Activated T-cell treated with anti-CD3 and anti-CD28 coated beads, Interleukin-2, amount 50 U/mL, for 48 hours (primary cell): ENCODE data around the gene MYO18B.

Experiments
- DNase-seq, 2 experiments: peaks; one replicate each; pipeline ENCODE4 v3.0.0-alpha.2; 2020

MYO18B gene

GRCh38 chr22:25780673-25781072, 38.7 kb downstream of the MYO18B start:
- DNase-seq: no peak

GRCh38 chr22:25781801-25782200, 39.8 kb downstream of the MYO18B start:
- no peak for DNase-seq

- no peak for DNase-seq
Measured at GRCh38 chr22:25782831-25783230, 40.8 kb downstream of the MYO18B start.

GRCh38 chr22:25783856-25784255, 41.9 kb downstream of the MYO18B start:
- DNase-seq: no peak

GRCh38 chr22:25786165-25786564, 44.2 kb downstream of the MYO18B start:
- DNase-seq: no peak

- no peak for DNase-seq
Measured at GRCh38 chr22:25791556-25791955, 49.6 kb downstream of the MYO18B start.

GRCh38 chr22:25795478-25795877, 53.5 kb downstream of the MYO18B start:
- no peak for DNase-seq

- no peak for DNase-seq
Measured at GRCh38 chr22:25797498-25798290, 55.7 kb downstream of the MYO18B start.

GRCh38 chr22:25800766-25801165, 58.8 kb downstream of the MYO18B start:
- DNase-seq: no peak

GRCh38 chr22:25802018-25802417, 60.0 kb downstream of the MYO18B start:
- no peak for DNase-seq

GRCh38 chr22:25804676-25805075, 62.7 kb downstream of the MYO18B start:
- no peak for DNase-seq

GRCh38 chr22:25806579-25806978, 64.6 kb downstream of the MYO18B start:
- DNase-seq: no peak

- DNase-seq: no peak
Measured at GRCh38 chr22:25814685-25815084, 72.7 kb downstream of the MYO18B start.

GRCh38 chr22:25815561-25815960, 73.6 kb downstream of the MYO18B start:
- no peak for DNase-seq

GRCh38 chr22:25816522-25817059, 74.6 kb downstream of the MYO18B start:
- no peak for DNase-seq

GRCh38 chr22:25817092-25817943, 75.3 kb downstream of the MYO18B start:
- DNase-seq: no peak

GRCh38 chr22:25818541-25818940, 76.6 kb downstream of the MYO18B start:
- no peak for DNase-seq

GRCh38 chr22:25822344-25822743, 80.4 kb downstream of the MYO18B start:
- no peak for DNase-seq

GRCh38 chr22:25823276-25823675, 81.3 kb downstream of the MYO18B start:
- DNase-seq: no peak

- DNase-seq: no peak
Measured at GRCh38 chr22:25824828-25825423, 82.9 kb downstream of the MYO18B start.

- no peak for DNase-seq
Measured at GRCh38 chr22:25827415-25827814, 85.4 kb downstream of the MYO18B start.

GRCh38 chr22:25828422-25828821, 86.4 kb downstream of the MYO18B start:
- DNase-seq: no peak

- no peak for DNase-seq
Measured at GRCh38 chr22:25829237-25829636, 87.2 kb downstream of the MYO18B start.
